Endothelial cell of umbilical vein (primary cell): ENCODE results near the gene INPP4B. TPM values are rescaled to one million over a fixed set of nuclear protein-coding genes. Genes with fewer than 3 reads are reported as not detected.
A peak's percentile ranks its signal among the peaks of the same experiment; 100 is the strongest.

Experiments
- BruUV-seq: library from RNA; stranded (reverse); fragments of 400-500 nt; replicated peaks from 2 replicates; lab custom pipeline; 2021; lab: Mats Ljungman, UMichigan
- CTCF ChIA-PET: fragments of 300-600, 350-600 bp; sonication (Branson Sonifier 250); formaldehyde crosslinking; loops from one replicate; lab custom pipeline; 2021; ENCODE audit warnings: antibody characterized with exemption, inconsistent platforms; lab: Charles Lee
- POLR2A ChIA-PET: fragments of 300-600, 350-600 bp; sonication (Branson Sonifier 250); formaldehyde crosslinking; loops from one replicate; lab custom pipeline; 2021; ENCODE audit warnings: antibody characterized with exemption, inconsistent platforms; lab: Charles Lee
- DNase-seq: peaks from one replicate; pipeline ENCODE4 v3.0.0-alpha.2; 2011; ENCODE audit warnings: low read depth, low spot score
- FAIRE-seq: peaks from 2 replicates; lab custom pipeline; 2011; peaks lifted over from hg19 to GRCh38; lab: Jason Lieb, UNC
- H2AFZ ChIP-seq: 2 replicates; pipeline ENCODE4 v1.6.0; 2012; ENCODE audit warnings: low read depth, low read length, control low read depth, inconsistent platforms
- H3K27ac ChIP-seq: 2 replicates; pipeline ENCODE4 v1.5.1; 2011; ENCODE audit warnings: low read depth, mild to moderate bottlenecking, control low read depth, low read length, moderate library complexity; ENCODE audit not compliant: insufficient read depth
- H3K27me3 ChIP-seq, 2 experiments: 2 replicates each; pipeline versions ENCODE4 v1.6.0 to v1.6.1; 2011; ENCODE audit warnings: low read length in 2 of 2, mixed read lengths in 1 of 2; ENCODE audit not compliant: control insufficient read depth in 2 of 2, insufficient read depth in 2 of 2
- H3K36me3 ChIP-seq, 2 experiments: 2 replicates in 1 of 2; 3 replicates in 1 of 2; pipeline ENCODE4 v1.5.1; 2011; ENCODE audit warnings: low read length in 2 of 2, mild to moderate bottlenecking in 1 of 2, moderate library complexity in 1 of 2; ENCODE audit not compliant: control insufficient read depth in 2 of 2, insufficient read depth in 2 of 2; ENCODE audit errors: extremely low read depth in 1 of 2
- H3K4me1 ChIP-seq: 3 replicates; pipeline ENCODE4 v1.5.1; 2011; ENCODE audit warnings: mild to moderate bottlenecking, low read length; ENCODE audit not compliant: control insufficient read depth, insufficient read depth; ENCODE audit errors: extremely low read depth
- H3K4me2 ChIP-seq: 2 replicates; pipeline ENCODE4 v1.6.1; 2011; ENCODE audit warnings: low read length, control low read depth, mixed read lengths; ENCODE audit not compliant: insufficient read depth
- H3K4me3 ChIP-seq, 3 experiments: fragments of 200-600 bp in 1 of 3; sonication (generic), shearing (Covaris generic) in 1 of 3; replicated peaks in 1 of 3; 2 replicates each; pipeline ENCODE4 v1.5.1; 2011 to 2016; ENCODE audit warnings: control low read depth in 3 of 3, low read length in 3 of 3, mild to moderate bottlenecking in 2 of 3, inconsistent platforms in 1 of 3, low read depth in 1 of 3, moderate library complexity in 1 of 3; ENCODE audit not compliant: insufficient read depth in 1 of 3
- H3K79me2 ChIP-seq: 2 replicates; pipeline ENCODE4 v1.6.0; 2012; ENCODE audit warnings: low read length, inconsistent platforms; ENCODE audit not compliant: control insufficient read depth, insufficient read depth
- H3K9ac ChIP-seq: replicated peaks from 2 replicates; pipeline ENCODE3; 2011; ENCODE audit warnings: low read length, control low read depth; ENCODE audit not compliant: insufficient read depth; ENCODE audit errors: extremely low read depth
- H3K9me1 ChIP-seq: replicated peaks from 3 replicates; pipeline ENCODE4 v1.6.0; 2011; ENCODE audit warnings: mild to moderate bottlenecking, low read length; ENCODE audit not compliant: control insufficient read depth, insufficient read depth; ENCODE audit errors: extremely low read depth
- H3K9me3 ChIP-seq: replicated peaks from 2 replicates; pipeline ENCODE4 v1.5.1; 2012; ENCODE audit warnings: low read length, inconsistent platforms; ENCODE audit not compliant: control insufficient read depth, insufficient read depth
- H4K20me1 ChIP-seq: replicated peaks from 2 replicates; pipeline ENCODE3; 2011; ENCODE audit warnings: mild to moderate bottlenecking, low read length; ENCODE audit not compliant: control insufficient read depth, insufficient read depth; ENCODE audit errors: extremely low read depth
- EZH2 ChIP-seq: IDR thresholded peaks from 2 replicates; pipeline ENCODE4 v1.6.1; 2012; ENCODE audit warnings: borderline replicate concordance, low read depth, mild to moderate bottlenecking, moderate library complexity, low read length, inconsistent platforms; ENCODE audit not compliant: severe bottlenecking
- GATA2 ChIP-seq: IDR thresholded peaks from 2 replicates; pipeline ENCODE4 v1.7.0; 2011; ENCODE audit warnings: low read depth, mild to moderate bottlenecking, moderate library complexity, mixed read lengths, low read length; ENCODE audit not compliant: insufficient read length, insufficient read depth
- POLR2AphosphoS5 ChIP-seq: IDR thresholded peaks from 2 replicates; pipeline ENCODE4 v1.6.1; 2012; ENCODE audit warnings: low read depth, mild to moderate bottlenecking, control low read depth, low read length, moderate library complexity; ENCODE audit not compliant: insufficient read depth
- dilution Hi-C: fragments of 300-500 bp; cut with MboI; formaldehyde crosslinking; loops from one replicate; pipeline ENCODE4 v1.15.0; 2019; ENCODE audit warnings: low sequenced_read_pairs; ENCODE audit not compliant: extremely low pct_ligation_motif_present
- intact Hi-C: fragments of 100-400 bp; cut with micrococcal nuclease; formaldehyde crosslinking; loops from one replicate; pipeline ENCODE4 v1.10.0; 2022
- polyA plus RNA-seq, 4 experiments: library from polyadenylated mRNA; depleted of rRNA in 3 of 4; stranded (reverse) in 3 of 4; unstranded in 1 of 4; fragments of >200 nt; gene quantifications; 2 replicates each; pipeline versions ENCODE4 v1.2.1 to v1.2.3, GENCODE V29; 2011 to 2012; ENCODE audit warnings: missing spikeins in 1 of 4
- total RNA-seq: library from RNA; stranded (reverse); gene quantifications from 2 replicates; pipeline ENCODE4 v1.2.3, GENCODE V29; 2021
- TF ChIP-seq, protein P1 (sequence below), 2 donors: IDR thresholded peaks; 1 replicate in 1 of 2; 2 replicates in 1 of 2; pipeline ENCODE4 v1.5.1; 2011; ENCODE audit warnings: low read length in 2 of 2, mild to moderate bottlenecking in 2 of 2, moderate library complexity in 2 of 2, control low read depth in 1 of 2, inconsistent platforms in 1 of 2, low read depth in 1 of 2; ENCODE audit not compliant: insufficient read depth in 1 of 2; ENCODE audit errors: extremely low read depth in 1 of 2

The INPP4B gene
- total and polyA plus RNA-seq, 2 donors (not counting 3 experiments of a cell fraction or from before 2014, with no cell fraction given), result 0.41 to 3.1 TPM

DNA sequence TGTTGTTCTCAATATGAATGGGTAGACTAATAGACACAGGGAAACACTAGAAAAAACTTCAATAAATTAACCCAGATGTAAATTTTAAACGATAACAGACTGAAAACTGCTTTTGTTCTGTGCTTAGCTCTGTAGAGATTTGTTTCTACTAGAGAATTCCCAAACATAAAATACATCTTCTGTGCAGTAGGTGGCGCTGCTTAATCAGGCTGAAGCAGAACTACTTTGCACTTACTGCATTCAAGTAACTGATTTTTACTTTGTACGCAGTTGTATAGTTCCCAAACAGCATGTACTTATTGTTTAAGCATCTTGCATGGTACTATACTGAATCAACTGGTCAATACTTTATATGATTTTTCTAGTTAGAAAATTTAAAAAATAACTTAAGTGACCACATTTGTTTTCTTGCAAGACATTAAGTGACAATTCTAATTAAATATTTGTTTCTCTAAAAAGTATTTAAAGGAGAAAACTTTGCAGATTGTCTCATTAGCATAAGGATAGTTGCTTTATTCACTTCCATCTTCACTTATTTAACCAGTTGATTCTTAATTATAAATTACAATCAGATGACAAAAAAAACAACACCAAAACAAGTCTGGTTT, 719.1 kb downstream of the INPP4B start:
- no peaks in the 10 kb centered on the region for H3K79me2 ChIP-seq
- H3K9me1 ChIP-seq, result no peaks in the 10 kb centered on the region
- TF ChIP-seq GATA2 (no peak), POLR2AphosphoS5 (no peak), EZH2 (no peak)
- TF ChIP-seq, protein P1, sequence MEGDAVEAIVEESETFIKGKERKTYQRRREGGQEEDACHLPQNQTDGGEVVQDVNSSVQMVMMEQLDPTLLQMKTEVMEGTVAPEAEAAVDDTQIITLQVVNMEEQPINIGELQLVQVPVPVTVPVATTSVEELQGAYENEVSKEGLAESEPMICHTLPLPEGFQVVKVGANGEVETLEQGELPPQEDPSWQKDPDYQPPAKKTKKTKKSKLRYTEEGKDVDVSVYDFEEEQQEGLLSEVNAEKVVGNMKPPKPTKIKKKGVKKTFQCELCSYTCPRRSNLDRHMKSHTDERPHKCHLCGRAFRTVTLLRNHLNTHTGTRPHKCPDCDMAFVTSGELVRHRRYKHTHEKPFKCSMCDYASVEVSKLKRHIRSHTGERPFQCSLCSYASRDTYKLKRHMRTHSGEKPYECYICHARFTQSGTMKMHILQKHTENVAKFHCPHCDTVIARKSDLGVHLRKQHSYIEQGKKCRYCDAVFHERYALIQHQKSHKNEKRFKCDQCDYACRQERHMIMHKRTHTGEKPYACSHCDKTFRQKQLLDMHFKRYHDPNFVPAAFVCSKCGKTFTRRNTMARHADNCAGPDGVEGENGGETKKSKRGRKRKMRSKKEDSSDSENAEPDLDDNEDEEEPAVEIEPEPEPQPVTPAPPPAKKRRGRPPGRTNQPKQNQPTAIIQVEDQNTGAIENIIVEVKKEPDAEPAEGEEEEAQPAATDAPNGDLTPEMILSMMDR (IDR thresholded peaks at IDR 0.05; ENCODE audit: extremely low read depth in 1 of 2, insufficient read depth in 1 of 2, low read depth in 1 of 2, low read length in 2 of 2), result peak; percentile 55 to 61
- H3K9me3 ChIP-seq, result no peaks in the 10 kb centered on the region
- no peaks in the 10 kb centered on the region for H3K36me3 ChIP-seq
- no peak overlapping the region for H2AFZ ChIP-seq
- intact Hi-C loops, result loop anchor here (1.0 to 10.0 kb wide), 8 partner anchors 140 to 970 kb away; no protein-coding TSS in a partner anchor
- no peak overlapping the region for H3K9ac ChIP-seq
- BruUV-seq, result no TSS peak
- FAIRE-seq (peak; percentile 67), DNase-seq (peak; percentile 89)
- no peaks in the 10 kb centered on the region for H3K27me3 ChIP-seq
- CTCF ChIA-PET, result interaction anchor here (0.6 to 2.3 kb wide), 27 partner anchors 14 to 957 kb away, joined by 3 to 23 read pairs (median 4); no protein-coding TSS in a partner anchor
- POLR2A ChIA-PET, result no interaction called here
- H3K4me3 ChIP-seq, result no peak overlapping the region
- no peaks in the 10 kb centered on the region for H4K20me1 ChIP-seq
- dilution Hi-C loops, result no loop called here
- peaks cover 40% of the 10 kb centered on the region for H3K4me1 ChIP-seq
- no peak overlapping the region for H3K4me2 ChIP-seq
- no peak overlapping the region for H3K27ac ChIP-seq
